ENCODE results near the gene TNRC6B. TPM values are rescaled to one million over a fixed set of nuclear protein-coding genes. Genes with fewer than 3 reads are reported as not detected.

The TNRC6B gene
- polyA plus RNA-seq, 1 donor (not counting 4 experiments of a cell fraction or from before 2014, with no cell fraction given) = 5.6 TPM

DNA sequence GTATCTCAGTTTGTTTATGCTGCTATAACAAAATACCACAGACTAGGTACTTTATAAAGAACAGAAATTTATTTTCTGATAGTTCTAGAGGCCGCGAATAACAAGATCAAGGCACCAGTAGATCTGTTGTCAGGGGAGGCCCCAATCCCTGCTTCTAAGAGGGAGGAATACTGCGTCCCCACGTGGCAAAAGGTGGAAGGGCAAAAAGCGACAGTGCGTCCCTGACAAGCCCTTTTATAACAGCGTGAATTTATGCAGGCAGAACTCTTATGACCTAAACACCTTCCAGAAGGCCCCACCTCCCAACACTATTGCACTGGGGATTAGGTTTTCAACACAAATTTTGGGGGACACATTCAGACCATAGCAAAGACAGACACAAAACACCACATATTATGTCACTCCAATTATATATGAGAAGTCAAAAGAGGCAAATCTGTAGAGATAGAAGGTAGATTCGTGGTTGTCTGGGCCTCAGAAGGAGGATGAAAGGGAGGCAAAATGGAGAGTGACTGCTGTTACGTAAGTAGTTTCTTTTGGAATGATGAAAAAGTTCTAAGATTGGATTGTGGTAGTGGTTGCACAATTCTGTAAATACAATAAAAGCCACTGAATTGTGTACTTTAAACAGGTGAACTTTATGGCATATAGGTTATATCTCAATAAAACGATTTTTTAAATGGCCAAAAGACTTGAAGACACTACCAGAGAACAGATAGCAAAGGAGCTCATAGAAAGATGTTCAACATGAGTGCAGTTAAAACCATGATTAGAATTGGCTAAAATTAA, 30.1 kb upstream of the TNRC6B start:
- no peaks in the 10 kb centered on the region for H3K9me3 ChIP-seq (ENCODE audit: control insufficient read depth, low read depth, low read length)
- H3K27ac ChIP-seq (ENCODE audit: control insufficient read depth, insufficient read depth, low read length) = no peak overlapping the region
- no peaks in the 10 kb centered on the region for H4K20me1 ChIP-seq (ENCODE audit: control insufficient read depth, extremely low read depth, insufficient read depth, low read length)
- no peaks in the 10 kb centered on the region for H3K4me1 ChIP-seq (ENCODE audit: control insufficient read depth, extremely low read depth, insufficient read depth, low read length)
- no peaks in the 10 kb centered on the region for H3K36me3 ChIP-seq (ENCODE audit: control insufficient read depth in 2 of 2, extremely low read depth in 1 of 2, insufficient read depth in 2 of 2, low read length in 2 of 2)
- no peak overlapping the region for H3K9ac ChIP-seq (ENCODE audit: control insufficient read depth, extremely low read depth, insufficient read depth, low read length)
- dilution Hi-C loops (cut with MboI; ENCODE audit: extremely low pct_ligation_motif_present, low sequenced_read_pairs) = no loop called here
- no peaks in the 10 kb centered on the region for H3K27me3 ChIP-seq (ENCODE audit: control insufficient read depth, extremely low read depth, insufficient read depth, low read length)
- H2AFZ ChIP-seq (ENCODE audit: control insufficient read depth, low read length) = no peak overlapping the region
- no peak for FAIRE-seq
- DNase-seq (ENCODE audit: low read depth, low spot score) = no peak
- no peak overlapping the region for H3K4me3 ChIP-seq (ENCODE audit: control insufficient read depth in 2 of 3, extremely low read depth in 1 of 3, insufficient read depth in 2 of 3, low read depth in 1 of 3, low read length in 3 of 3)
- TF ChIP-seq, protein P1, sequence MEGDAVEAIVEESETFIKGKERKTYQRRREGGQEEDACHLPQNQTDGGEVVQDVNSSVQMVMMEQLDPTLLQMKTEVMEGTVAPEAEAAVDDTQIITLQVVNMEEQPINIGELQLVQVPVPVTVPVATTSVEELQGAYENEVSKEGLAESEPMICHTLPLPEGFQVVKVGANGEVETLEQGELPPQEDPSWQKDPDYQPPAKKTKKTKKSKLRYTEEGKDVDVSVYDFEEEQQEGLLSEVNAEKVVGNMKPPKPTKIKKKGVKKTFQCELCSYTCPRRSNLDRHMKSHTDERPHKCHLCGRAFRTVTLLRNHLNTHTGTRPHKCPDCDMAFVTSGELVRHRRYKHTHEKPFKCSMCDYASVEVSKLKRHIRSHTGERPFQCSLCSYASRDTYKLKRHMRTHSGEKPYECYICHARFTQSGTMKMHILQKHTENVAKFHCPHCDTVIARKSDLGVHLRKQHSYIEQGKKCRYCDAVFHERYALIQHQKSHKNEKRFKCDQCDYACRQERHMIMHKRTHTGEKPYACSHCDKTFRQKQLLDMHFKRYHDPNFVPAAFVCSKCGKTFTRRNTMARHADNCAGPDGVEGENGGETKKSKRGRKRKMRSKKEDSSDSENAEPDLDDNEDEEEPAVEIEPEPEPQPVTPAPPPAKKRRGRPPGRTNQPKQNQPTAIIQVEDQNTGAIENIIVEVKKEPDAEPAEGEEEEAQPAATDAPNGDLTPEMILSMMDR (optimal IDR thresholded peaks at IDR 0.05 in 1 of 3, IDR thresholded peaks at IDR 0.05 in 1 of 3, conservative IDR thresholded peaks at IDR 0.05 in 1 of 3; ENCODE audit: extremely low read depth in 1 of 3, insufficient read depth in 2 of 3, low read length in 3 of 3) = no peak
- no peaks in the 10 kb centered on the region for H3K9me1 ChIP-seq (ENCODE audit: control insufficient read depth, extremely low read depth, insufficient read depth, low read length)
- H3K79me2 ChIP-seq (ENCODE audit: control insufficient read depth, insufficient read depth, low read length) = no peaks in the 10 kb centered on the region
- no peak overlapping the region for H3K4me2 ChIP-seq (ENCODE audit: control insufficient read depth, extremely low read depth, insufficient read depth, low read depth, low read length)

DNA sequence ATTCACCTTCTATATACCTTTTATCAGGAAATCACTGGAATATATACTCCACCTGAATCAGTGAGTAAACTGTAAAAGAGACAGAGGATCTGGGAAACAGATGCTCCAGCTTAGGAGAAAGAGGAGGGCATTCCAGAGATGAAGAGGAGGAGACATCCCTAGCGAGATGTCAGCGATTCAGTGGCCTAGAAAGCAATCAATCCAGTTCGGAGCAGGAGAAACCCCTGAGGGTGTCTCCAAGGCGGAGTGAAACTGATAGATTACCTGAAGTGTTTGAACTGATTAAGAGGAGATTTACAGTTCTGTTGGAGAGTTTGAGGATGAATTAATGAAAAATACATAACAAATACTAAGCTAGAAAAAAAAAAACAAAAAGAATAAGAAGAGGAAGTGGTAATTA, 24.5 kb upstream of the TNRC6B start:
- H4K20me1 ChIP-seq (ENCODE audit: control insufficient read depth, extremely low read depth, insufficient read depth, low read length) = no peaks in the 10 kb centered on the region
- no peak overlapping the region for H3K4me2 ChIP-seq (ENCODE audit: control insufficient read depth, extremely low read depth, insufficient read depth, low read depth, low read length)
- H3K36me3 ChIP-seq (ENCODE audit: control insufficient read depth in 2 of 2, extremely low read depth in 1 of 2, insufficient read depth in 2 of 2, low read length in 2 of 2) = no peaks in the 10 kb centered on the region
- peak overlapping the region; percentile 19 for H2AFZ ChIP-seq (ENCODE audit: control insufficient read depth, low read length)
- peaks cover 8% of the 10 kb centered on the region for H3K4me1 ChIP-seq (ENCODE audit: control insufficient read depth, extremely low read depth, insufficient read depth, low read length)
- no peak overlapping the region for H3K9ac ChIP-seq (ENCODE audit: control insufficient read depth, extremely low read depth, insufficient read depth, low read length)
- no peak overlapping the region for H3K4me3 ChIP-seq (ENCODE audit: control insufficient read depth in 2 of 3, extremely low read depth in 1 of 3, insufficient read depth in 2 of 3, low read depth in 1 of 3, low read length in 3 of 3)
- no peaks in the 10 kb centered on the region for H3K9me1 ChIP-seq (ENCODE audit: control insufficient read depth, extremely low read depth, insufficient read depth, low read length)
- H3K79me2 ChIP-seq (ENCODE audit: control insufficient read depth, insufficient read depth, low read length) = no peaks in the 10 kb centered on the region
- dilution Hi-C loops (cut with MboI; ENCODE audit: extremely low pct_ligation_motif_present, low sequenced_read_pairs) = no loop called here
- FAIRE-seq (no peak), DNase-seq (ENCODE audit: low read depth, low spot score) (no peak)
- no peak for TF ChIP-seq EZH2 (IDR thresholded peaks at IDR 0.05; ENCODE audit: low read length)
- TF ChIP-seq, protein P1 (optimal IDR thresholded peaks at IDR 0.05 in 1 of 3, IDR thresholded peaks at IDR 0.05 in 1 of 3, conservative IDR thresholded peaks at IDR 0.05 in 1 of 3; ENCODE audit: extremely low read depth in 1 of 3, insufficient read depth in 2 of 3, low read length in 3 of 3) = no peak
- no peaks in the 10 kb centered on the region for H3K27me3 ChIP-seq (ENCODE audit: control insufficient read depth, extremely low read depth, insufficient read depth, low read length)
- no peak overlapping the region for H3K27ac ChIP-seq (ENCODE audit: control insufficient read depth, insufficient read depth, low read length)
- no peaks in the 10 kb centered on the region for H3K9me3 ChIP-seq (ENCODE audit: control insufficient read depth, low read depth, low read length)

All from keratinocyte (primary cell).